A549 (cell line): ENCODE results near the gene LIPN.

ENCODE experiments used
- ATOH8 ChIP-seq: fragments of 250-450 bp; sonication (Bioruptor Pico); IDR thresholded peaks from 2 replicates; pipeline ENCODE4 v1.5.0; 2020; ENCODE audit warnings: low read depth, mild to moderate bottlenecking, moderate library complexity
- CBX2 ChIP-seq: fragments of 200-600 bp; sonication (generic); IDR thresholded peaks from 2 replicates; pipeline ENCODE4 v1.6.1; 2016; ENCODE audit warnings: low read depth, mild to moderate bottlenecking, borderline replicate concordance
- NR3C1 ChIP-seq: fragments of >200 bp; sonication (Bioruptor Twin); formaldehyde crosslinking; IDR thresholded peaks from 3 replicates; pipeline ENCODE4 v1.6.1; 2017
- REST ChIP-seq: fragments of 200-600 bp; sonication (generic); IDR thresholded peaks from 2 replicates; pipeline ENCODE4 v1.6.1; 2016; ENCODE audit warnings: antibody characterized with exemption, mild to moderate bottlenecking, moderate library complexity
- RFX5 ChIP-seq: fragments of 450-650 bp; IDR thresholded peaks from 2 replicates; pipeline ENCODE4 v1.7.1; 2014; ENCODE audit warnings: antibody characterized with exemption, mild to moderate bottlenecking, moderate library complexity

- TF ChIP-seq NR3C1 (no peak), CBX2 (no peak), ATOH8 (CRISPR knock-in tag) (no peak), RFX5 (no peak), REST (no peak)
These were observed 44.3 kb upstream of the LIPN start for GRCh38 chr10:88715517-88715916.
